Measurements from ENCODE around the gene SH3BGRL3. TPM values are rescaled to one million over a fixed set of nuclear protein-coding genes. Genes with fewer than 3 reads are reported as not detected.
A peak's percentile ranks its signal among the peaks of the same experiment; 100 is the strongest.

SH3BGRL3 gene
- polyA plus RNA-seq, 2 donors, result 170 to 299 TPM

DNA sequence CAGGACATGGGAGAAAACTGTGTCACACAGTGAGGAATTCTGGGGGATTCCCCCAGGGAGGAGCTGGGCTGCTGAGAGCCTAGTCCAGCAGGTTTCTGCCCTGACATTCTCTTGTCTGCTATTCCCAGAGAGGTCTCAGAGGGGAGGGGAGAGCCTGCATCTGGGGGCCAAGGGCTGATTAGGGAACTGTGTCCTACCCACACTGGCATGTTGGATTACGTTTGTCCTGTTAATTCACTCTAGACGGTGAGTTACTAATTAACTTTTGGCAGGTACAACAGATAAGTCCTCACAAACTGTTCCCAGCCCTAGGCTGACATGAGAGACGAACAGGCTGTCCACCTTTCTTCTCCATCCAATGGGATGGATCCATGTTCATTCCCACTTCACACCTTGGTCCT is 2.6 kb upstream of the SH3BGRL3 start:
- H3K27ac ChIP-seq (ENCODE audit: low read depth in 2 of 2, low read length in 1 of 2), result peak overlapping the region; percentile 99
- 42 to 48% methylated on average over 3 of the region's 3 CpGs for WGBS, 2 donors
- H3K27me3 ChIP-seq (ENCODE audit: control insufficient read depth in 1 of 2, insufficient read depth in 2 of 2, low read length in 2 of 2), result no peaks in the 10 kb centered on the region
- H3K36me3 ChIP-seq (ENCODE audit: control insufficient read depth in 2 of 2, insufficient read depth in 2 of 2, low read length in 1 of 2), result peaks cover 0 to 11% of the 10 kb centered on the region in 2 donors
- H3K9me3 ChIP-seq (ENCODE audit: control insufficient read depth in 2 of 2, insufficient read depth in 1 of 2, low read depth in 1 of 2, low read length in 1 of 2), result no peaks in the 10 kb centered on the region
- peaks cover 0 to 42% of the 10 kb centered on the region in 2 donors for H3K4me1 ChIP-seq (ENCODE audit: control insufficient read depth in 2 of 2, insufficient read depth in 2 of 2, low read length in 1 of 2)
- no peak overlapping the region for H3K4me3 ChIP-seq (ENCODE audit: low read depth in 1 of 2, low read length in 2 of 2)

DNA sequence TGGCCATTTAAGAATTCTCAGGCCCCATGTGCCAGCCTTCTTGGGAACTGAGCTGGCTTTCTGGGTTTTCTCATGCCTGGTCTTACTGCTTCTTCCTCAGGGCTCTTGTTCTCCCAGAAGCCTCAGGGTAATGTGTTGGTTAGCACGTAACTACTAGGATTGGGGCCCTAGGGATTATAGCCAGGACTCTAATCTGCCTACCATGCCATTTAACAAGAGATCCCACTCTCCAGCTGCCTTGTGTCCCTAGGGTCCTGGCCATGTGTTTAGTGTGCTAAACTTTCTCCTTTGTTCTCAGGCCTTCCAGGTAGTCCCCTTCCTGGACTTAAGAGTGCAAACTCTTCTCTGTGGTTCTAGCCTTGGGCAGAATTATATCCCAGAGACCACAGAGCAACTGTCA is 2.2 kb upstream of the SH3BGRL3 start:
- H3K27ac ChIP-seq (ENCODE audit: low read depth in 2 of 2, low read length in 1 of 2), result peak overlapping the region; percentile 99
- no peaks in the 10 kb centered on the region for H3K27me3 ChIP-seq (ENCODE audit: control insufficient read depth in 1 of 2, insufficient read depth in 2 of 2, low read length in 2 of 2)
- 54 to 71% methylated on average over 1 of the region's 1 CpG for WGBS, 2 donors
- peaks cover 0 to 44% of the 10 kb centered on the region in 2 donors for H3K4me1 ChIP-seq (ENCODE audit: control insufficient read depth in 2 of 2, insufficient read depth in 2 of 2, low read length in 1 of 2)
- no peaks in the 10 kb centered on the region for H3K9me3 ChIP-seq (ENCODE audit: control insufficient read depth in 2 of 2, insufficient read depth in 1 of 2, low read depth in 1 of 2, low read length in 1 of 2)
- H3K4me3 ChIP-seq (ENCODE audit: low read depth in 1 of 2, low read length in 2 of 2), result no peak overlapping the region
- H3K36me3 ChIP-seq (ENCODE audit: control insufficient read depth in 2 of 2, insufficient read depth in 2 of 2, low read length in 1 of 2), result peaks cover 0 to 16% of the 10 kb centered on the region in 2 donors

DNA sequence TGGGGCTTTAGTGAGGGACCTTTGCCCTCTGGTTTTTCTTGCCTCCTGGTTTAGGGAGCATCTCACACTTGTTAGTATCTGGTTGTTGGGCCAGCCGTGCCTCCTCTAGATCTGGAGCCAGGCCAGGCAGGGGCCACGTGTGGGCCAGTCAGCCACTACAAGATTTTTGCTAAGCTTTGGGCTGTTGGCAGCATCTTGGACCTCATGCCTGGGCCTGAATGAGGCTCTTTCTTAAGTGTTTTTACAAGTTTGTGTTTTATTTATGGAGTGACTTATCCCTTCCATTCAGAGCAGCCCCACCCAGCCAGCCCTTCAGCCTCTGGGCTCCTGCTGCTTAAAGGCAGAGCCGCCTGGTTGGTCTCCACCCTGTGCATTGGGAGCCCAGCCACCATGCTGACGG is 1.6 kb upstream of the SH3BGRL3 start:
- no peak overlapping the region for H3K4me3 ChIP-seq (ENCODE audit: low read depth in 1 of 2, low read length in 2 of 2)
- H3K4me1 ChIP-seq (ENCODE audit: control insufficient read depth in 2 of 2, insufficient read depth in 2 of 2, low read length in 1 of 2), result peaks cover 0 to 45% of the 10 kb centered on the region in 2 donors
- H3K27me3 ChIP-seq (ENCODE audit: control insufficient read depth in 1 of 2, insufficient read depth in 2 of 2, low read length in 2 of 2), result no peaks in the 10 kb centered on the region
- H3K36me3 ChIP-seq (ENCODE audit: control insufficient read depth in 2 of 2, insufficient read depth in 2 of 2, low read length in 1 of 2), result peaks cover 0 to 17% of the 10 kb centered on the region in 2 donors
- H3K27ac ChIP-seq (ENCODE audit: low read depth in 2 of 2, low read length in 1 of 2), result peak overlapping the region; percentile 99
- no peaks in the 10 kb centered on the region for H3K9me3 ChIP-seq (ENCODE audit: control insufficient read depth in 2 of 2, insufficient read depth in 1 of 2, low read depth in 1 of 2, low read length in 1 of 2)
- 30% methylated on average over 4 of the region's 4 CpGs for WGBS, 2 donors

DNA sequence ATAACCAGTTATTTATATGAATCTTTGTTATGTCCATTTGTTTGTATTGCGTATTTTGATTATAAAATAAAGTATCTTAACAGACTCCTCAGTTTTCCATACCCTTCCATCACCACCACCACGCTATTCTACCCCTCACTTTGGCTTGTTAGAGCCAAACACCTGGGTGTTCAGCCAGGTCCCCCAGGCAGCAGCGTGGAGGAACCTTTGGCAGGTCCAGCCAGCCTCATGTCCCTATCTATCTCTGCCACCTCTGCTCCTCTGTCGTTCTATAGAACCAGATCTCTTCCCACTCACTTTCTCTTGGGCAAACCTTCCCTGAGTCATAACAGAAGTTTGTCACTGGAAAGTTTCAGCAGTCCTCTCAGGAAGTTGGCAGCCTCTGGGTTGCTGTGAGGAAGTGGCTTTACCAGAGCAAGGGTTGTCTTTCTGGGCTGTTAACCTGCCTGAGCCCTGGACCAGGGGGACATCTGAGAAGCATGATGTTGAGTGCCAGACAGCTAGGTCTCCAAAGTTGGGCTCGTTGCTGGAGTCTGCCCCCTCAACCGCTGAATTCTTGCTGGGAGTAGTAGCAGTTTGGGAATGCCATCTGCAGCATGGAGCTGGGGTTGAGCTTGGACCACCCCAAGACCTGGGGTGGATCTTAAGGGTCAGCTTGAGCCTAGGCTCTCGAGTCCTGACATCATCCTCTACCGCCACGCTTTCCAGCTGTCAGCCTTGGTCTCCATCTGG is 996 bp upstream of the SH3BGRL3 start:
- Histone ChIP-seq H3K4me1 (ENCODE audit: control insufficient read depth in 2 of 2, insufficient read depth in 2 of 2, low read length in 1 of 2) (peaks cover 0 to 47% of the 10 kb centered on the region in 2 donors), H3K4me3 (ENCODE audit: low read depth in 1 of 2, low read length in 2 of 2) (peak overlapping the region; percentile 88 to 90), H3K9me3 (ENCODE audit: control insufficient read depth in 2 of 2, insufficient read depth in 1 of 2, low read depth in 1 of 2, low read length in 1 of 2) (no peaks in the 10 kb centered on the region), H3K36me3 (ENCODE audit: control insufficient read depth in 2 of 2, insufficient read depth in 2 of 2, low read length in 1 of 2) (peaks cover 0 to 17% of the 10 kb centered on the region in 2 donors), H3K27ac (ENCODE audit: low read depth in 2 of 2, low read length in 1 of 2) (peak overlapping the region; percentile 99), H3K27me3 (ENCODE audit: control insufficient read depth in 1 of 2, insufficient read depth in 2 of 2, low read length in 2 of 2) (no peaks in the 10 kb centered on the region)
- 28 to 33% methylated on average over 9 of the region's 9 CpGs for WGBS, 2 donors

DNA sequence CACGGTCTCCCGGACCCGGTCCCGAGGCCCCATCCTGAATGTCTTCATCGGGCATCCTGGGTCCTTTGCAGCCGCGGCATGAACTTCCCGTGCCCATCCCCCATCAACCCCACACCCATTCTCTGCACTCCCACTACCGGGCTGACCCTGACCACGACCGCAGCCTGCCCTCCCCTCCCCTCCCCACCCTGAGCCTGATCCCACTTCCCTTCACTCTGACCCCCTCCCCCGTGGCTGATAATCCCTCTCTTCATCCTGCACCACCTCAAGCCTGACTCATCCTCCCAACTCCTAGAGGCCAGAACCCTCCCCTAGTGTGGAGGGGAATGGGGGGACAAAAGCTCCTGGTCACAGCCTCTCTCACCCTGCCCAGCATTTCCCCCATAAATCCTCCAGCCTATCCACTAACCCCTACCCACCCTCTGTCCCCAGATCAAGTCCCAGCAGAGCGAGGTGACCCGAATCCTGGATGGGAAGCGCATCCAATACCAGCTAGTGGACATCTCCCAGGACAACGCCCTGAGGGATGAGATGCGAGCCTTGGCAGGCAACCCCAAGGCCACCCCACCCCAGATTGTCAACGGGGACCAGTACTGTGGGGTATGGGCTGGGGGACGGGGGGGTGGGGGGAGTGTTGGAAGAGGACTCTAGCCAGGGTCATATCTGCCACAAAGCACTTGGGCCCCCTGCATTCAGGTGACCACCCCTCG is 602 bp downstream of the SH3BGRL3 start:
- peaks cover 3 to 56% of the 10 kb centered on the region in 2 donors for H3K4me1 ChIP-seq (ENCODE audit: control insufficient read depth in 2 of 2, insufficient read depth in 2 of 2, low read length in 1 of 2)
- peak overlapping the region; percentile 99 for H3K27ac ChIP-seq (ENCODE audit: low read depth in 2 of 2, low read length in 1 of 2)
- peaks cover 0 to 17% of the 10 kb centered on the region in 2 donors for H3K36me3 ChIP-seq (ENCODE audit: control insufficient read depth in 2 of 2, insufficient read depth in 2 of 2, low read length in 1 of 2)
- H3K4me3 ChIP-seq (ENCODE audit: low read depth in 1 of 2, low read length in 2 of 2), result peak overlapping the region; percentile 88 to 90
- H3K27me3 ChIP-seq (ENCODE audit: control insufficient read depth in 1 of 2, insufficient read depth in 2 of 2, low read length in 2 of 2), result no peaks in the 10 kb centered on the region
- WGBS, 2 donors, result 22 to 23% methylated on average over 20 of the region's 20 CpGs
- H3K9me3 ChIP-seq (ENCODE audit: control insufficient read depth in 2 of 2, insufficient read depth in 1 of 2, low read depth in 1 of 2, low read length in 1 of 2), result no peaks in the 10 kb centered on the region

DNA sequence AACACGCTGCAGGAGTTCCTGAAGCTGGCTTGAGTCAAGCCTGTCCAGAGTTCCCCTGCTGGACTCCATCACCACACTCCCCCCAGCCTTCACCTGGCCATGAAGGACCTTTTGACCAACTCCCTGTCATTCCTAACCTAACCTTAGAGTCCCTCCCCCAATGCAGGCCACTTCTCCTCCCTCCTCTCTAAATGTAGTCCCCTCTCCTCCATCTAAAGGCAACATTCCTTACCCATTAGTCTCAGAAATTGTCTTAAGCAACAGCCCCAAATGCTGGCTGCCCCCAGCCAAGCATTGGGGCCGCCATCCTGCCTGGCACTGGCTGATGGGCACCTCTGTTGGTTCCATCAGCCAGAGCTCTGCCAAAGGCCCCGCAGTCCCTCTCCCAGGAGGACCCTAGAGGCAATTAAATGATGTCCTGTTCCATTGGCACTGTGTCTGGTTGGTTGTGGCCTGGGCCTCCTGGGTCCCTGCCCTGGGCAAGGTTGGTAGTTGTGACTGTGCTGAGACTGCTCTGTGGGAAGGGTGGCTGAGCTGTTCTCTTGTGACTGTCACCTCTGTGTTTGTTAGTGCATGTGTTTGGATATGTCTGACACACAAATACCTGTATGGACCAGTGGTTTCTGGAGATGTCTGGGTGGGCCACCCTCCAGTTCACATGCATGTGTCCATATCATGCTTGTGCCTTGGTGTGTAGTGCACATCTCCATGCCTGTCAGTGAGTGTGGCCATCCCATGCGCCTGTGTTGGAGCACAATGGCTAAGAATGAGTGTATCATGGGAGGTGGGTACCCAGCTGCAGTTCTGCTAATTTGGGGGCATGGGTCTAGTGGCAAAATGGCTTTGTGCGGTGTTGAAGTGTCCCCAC is 1.4 kb downstream of the SH3BGRL3 start:
- Histone ChIP-seq H3K27ac (ENCODE audit: low read depth in 2 of 2, low read length in 1 of 2) (peak overlapping the region; percentile 99), H3K36me3 (ENCODE audit: control insufficient read depth in 2 of 2, insufficient read depth in 2 of 2, low read length in 1 of 2) (peaks cover 0 to 17% of the 10 kb centered on the region in 2 donors), H3K27me3 (ENCODE audit: control insufficient read depth in 1 of 2, insufficient read depth in 2 of 2, low read length in 2 of 2) (no peaks in the 10 kb centered on the region), H3K4me1 (ENCODE audit: control insufficient read depth in 2 of 2, insufficient read depth in 2 of 2, low read length in 1 of 2) (peaks cover 3 to 50% of the 10 kb centered on the region in 2 donors), H3K9me3 (ENCODE audit: control insufficient read depth in 2 of 2, insufficient read depth in 1 of 2, low read depth in 1 of 2, low read length in 1 of 2) (no peaks in the 10 kb centered on the region), H3K4me3 (ENCODE audit: low read depth in 1 of 2, low read length in 2 of 2) (peak overlapping the region; percentile 4 to 16)
- WGBS, 2 donors, result 81 to 87% methylated on average over 5 of the region's 5 CpGs

DNA sequence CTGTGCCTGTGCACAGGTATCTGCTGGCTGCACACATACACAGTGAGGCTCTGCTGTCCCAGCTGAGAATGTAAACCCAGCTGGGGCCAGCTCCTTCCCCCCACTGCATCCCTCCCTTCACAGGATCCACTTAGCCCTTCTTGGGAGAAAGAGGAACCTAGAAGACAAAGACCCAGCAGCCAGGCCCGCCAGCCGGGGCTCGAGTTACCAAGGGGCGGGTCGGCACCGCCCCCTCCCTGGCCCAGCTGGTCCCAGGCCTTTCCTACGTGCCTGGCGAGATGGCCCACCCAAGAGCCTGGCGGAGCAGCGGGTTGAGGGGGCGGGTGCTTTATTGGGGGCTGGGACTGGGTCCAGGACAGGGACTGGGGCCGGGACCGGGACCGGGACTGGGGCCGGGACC is 2.1 kb downstream of the SH3BGRL3 start:
- H3K36me3 ChIP-seq (ENCODE audit: control insufficient read depth in 2 of 2, insufficient read depth in 2 of 2, low read length in 1 of 2), result peaks cover 0 to 17% of the 10 kb centered on the region in 2 donors
- no peak overlapping the region for H3K4me3 ChIP-seq (ENCODE audit: low read depth in 1 of 2, low read length in 2 of 2)
- H3K27ac ChIP-seq (ENCODE audit: low read depth in 2 of 2, low read length in 1 of 2), result peak overlapping the region in 1 of 2 donors; percentile 6
- H3K27me3 ChIP-seq (ENCODE audit: control insufficient read depth in 1 of 2, insufficient read depth in 2 of 2, low read length in 2 of 2), result no peaks in the 10 kb centered on the region
- H3K9me3 ChIP-seq (ENCODE audit: control insufficient read depth in 2 of 2, insufficient read depth in 1 of 2, low read depth in 1 of 2, low read length in 1 of 2), result no peaks in the 10 kb centered on the region
- 41 to 46% methylated on average over 15 of the region's 15 CpGs for WGBS, 2 donors
- H3K4me1 ChIP-seq (ENCODE audit: control insufficient read depth in 2 of 2, insufficient read depth in 2 of 2, low read length in 1 of 2), result peaks cover 3 to 47% of the 10 kb centered on the region in 2 donors

DNA sequence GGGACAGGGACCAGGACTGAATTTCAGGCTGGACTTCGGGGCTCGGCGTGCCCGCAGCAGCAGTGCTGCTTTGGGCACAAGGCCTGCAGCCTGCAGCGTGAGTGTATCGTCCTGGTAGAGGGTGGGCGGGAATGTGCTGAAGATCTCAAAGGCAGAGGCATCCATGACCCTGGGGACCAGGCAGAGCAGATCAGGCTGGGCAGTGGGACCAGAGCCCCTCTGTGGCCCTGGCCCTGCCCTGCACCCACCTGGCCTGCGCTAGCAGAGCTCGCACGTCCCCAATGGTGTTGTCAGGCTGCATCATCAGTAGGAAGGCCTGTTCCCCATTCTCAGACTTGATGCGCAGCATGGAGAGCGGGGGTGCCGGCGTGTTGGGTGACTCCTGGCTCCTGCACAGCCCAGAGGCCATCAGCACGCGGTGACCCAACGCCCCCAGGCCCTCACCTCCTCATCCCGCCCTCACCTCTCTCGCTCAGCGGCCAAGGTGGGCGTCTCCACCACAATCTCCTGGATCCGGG is 2.6 kb downstream of the SH3BGRL3 start:
- Histone ChIP-seq H3K4me1 (ENCODE audit: control insufficient read depth in 2 of 2, insufficient read depth in 2 of 2, low read length in 1 of 2) (peaks cover 3 to 46% of the 10 kb centered on the region in 2 donors), H3K27ac (ENCODE audit: low read depth in 2 of 2, low read length in 1 of 2) (no peak overlapping the region)
- WGBS, 2 donors, result 74% methylated on average over 22 of the region's 22 CpGs

DNA sequence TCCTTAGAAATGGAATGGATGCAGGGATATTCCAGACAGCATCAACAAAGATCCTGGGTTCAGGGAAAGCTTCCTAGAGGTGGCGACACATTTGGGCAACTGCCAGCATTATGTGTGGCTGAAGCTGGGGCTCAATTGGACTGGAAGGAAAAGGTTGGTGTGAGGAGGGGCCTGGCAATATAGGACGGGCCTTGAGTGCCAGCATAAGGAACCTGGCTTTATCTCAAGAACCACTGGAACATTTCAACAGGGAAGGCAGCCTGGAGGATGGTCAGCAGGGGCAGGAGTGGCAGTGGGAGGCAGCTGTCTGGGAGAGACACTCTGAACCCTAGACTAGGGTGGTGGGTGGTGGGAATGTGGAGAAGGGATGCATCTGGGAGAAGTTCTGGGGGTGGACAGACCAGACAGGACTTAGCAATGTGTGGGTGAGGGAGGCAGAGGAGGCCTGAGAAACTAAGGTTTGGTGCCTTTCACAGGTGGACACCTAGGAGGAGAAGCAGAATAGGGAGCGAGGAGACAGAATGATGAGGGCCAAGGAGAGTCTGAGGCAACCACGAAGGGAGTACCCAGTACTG is 3.5 kb downstream of the SH3BGRL3 start:
- no peaks in the 10 kb centered on the region for H3K27me3 ChIP-seq (ENCODE audit: control insufficient read depth in 1 of 2, insufficient read depth in 2 of 2, low read length in 2 of 2)
- H3K4me3 ChIP-seq (ENCODE audit: low read depth in 1 of 2, low read length in 2 of 2), result no peak overlapping the region
- peak overlapping the region in 1 of 2 donors; percentile 77 for H3K27ac ChIP-seq (ENCODE audit: low read depth in 2 of 2, low read length in 1 of 2)
- H3K36me3 ChIP-seq (ENCODE audit: control insufficient read depth in 2 of 2, insufficient read depth in 2 of 2, low read length in 1 of 2), result peaks cover 0 to 17% of the 10 kb centered on the region in 2 donors
- H3K4me1 ChIP-seq (ENCODE audit: control insufficient read depth in 2 of 2, insufficient read depth in 2 of 2, low read length in 1 of 2), result peaks cover 3 to 40% of the 10 kb centered on the region in 2 donors
- no peaks in the 10 kb centered on the region for H3K9me3 ChIP-seq (ENCODE audit: control insufficient read depth in 2 of 2, insufficient read depth in 1 of 2, low read depth in 1 of 2, low read length in 1 of 2)
- 60 to 69% methylated on average over 4 of the region's 4 CpGs for WGBS, 2 donors

More for the DNA sequence above, 2.6 kb downstream of the SH3BGRL3 start:
- no peaks in the 10 kb centered on the region for H3K27me3 ChIP-seq (ENCODE audit: control insufficient read depth in 1 of 2, insufficient read depth in 2 of 2, low read length in 2 of 2)
- H3K9me3 ChIP-seq (ENCODE audit: control insufficient read depth in 2 of 2, insufficient read depth in 1 of 2, low read depth in 1 of 2, low read length in 1 of 2), result no peaks in the 10 kb centered on the region
- H3K4me3 ChIP-seq (ENCODE audit: low read depth in 1 of 2, low read length in 2 of 2), result no peak overlapping the region
- H3K36me3 ChIP-seq (ENCODE audit: control insufficient read depth in 2 of 2, insufficient read depth in 2 of 2, low read length in 1 of 2), result peaks cover 0 to 17% of the 10 kb centered on the region in 2 donors
